Lower leg skin (tissue), 4 donors: ENCODE data around the gene CEACAM5. TPM values are rescaled to one million over a fixed set of nuclear protein-coding genes. Genes with fewer than 3 reads are reported as not detected.

Source experiments
- DNase-seq, 2 donors: peaks; one replicate each; pipeline ENCODE4 v3.0.0-alpha.2; 2019; ENCODE audit warnings: low spot score in 2 of 2
- H3K4me3 ChIP-seq: fragments of 200-600 bp; sonication (generic); 2 replicates; pipeline ENCODE4 v1.5.1; 2017; ENCODE audit warnings: mild to moderate bottlenecking, low read depth; ENCODE audit not compliant: poor library complexity, severe bottlenecking
- CTCF ChIP-seq, 3 donors: fragments of 450-650 bp; IDR thresholded peaks; one replicate each; pipeline ENCODE4 v1.5.1; 2016; ENCODE audit warnings: antibody characterized with exemption in 3 of 3, mild to moderate bottlenecking in 3 of 3, moderate library complexity in 2 of 3
- POLR2A ChIP-seq, 2 donors: fragments of 450-650 bp; IDR thresholded peaks; one replicate each; pipeline ENCODE4 v1.6.1; 2016 to 2017; ENCODE audit warnings: antibody characterized with exemption in 2 of 2, mild to moderate bottlenecking in 1 of 2, moderate library complexity in 1 of 2
- WGBS, 2 donors: methylation state at CpG; one replicate each; pipeline ENCODE4 v1.1.5; 2018; 5-methylcytosine and 5-hydroxymethylcytosine counted together
- intact Hi-C: fragments of 100-400 bp; cut with DNase I; formaldehyde crosslinking; loops from one replicate; pipeline ENCODE4 v1.15.0; 2023; ENCODE audit warnings: low total_unique reads
- total RNA-seq, 4 donors: library from RNA; depleted of rRNA; stranded (reverse); fragments of >200 nt; gene quantifications; one replicate each; pipeline ENCODE4 v1.1.0, GENCODE V29; 2016

Gene CEACAM5
- total RNA-seq, 4 donors from 2014 or later: 6.0 to 14.0 (median 9.1) TPM

DNA sequence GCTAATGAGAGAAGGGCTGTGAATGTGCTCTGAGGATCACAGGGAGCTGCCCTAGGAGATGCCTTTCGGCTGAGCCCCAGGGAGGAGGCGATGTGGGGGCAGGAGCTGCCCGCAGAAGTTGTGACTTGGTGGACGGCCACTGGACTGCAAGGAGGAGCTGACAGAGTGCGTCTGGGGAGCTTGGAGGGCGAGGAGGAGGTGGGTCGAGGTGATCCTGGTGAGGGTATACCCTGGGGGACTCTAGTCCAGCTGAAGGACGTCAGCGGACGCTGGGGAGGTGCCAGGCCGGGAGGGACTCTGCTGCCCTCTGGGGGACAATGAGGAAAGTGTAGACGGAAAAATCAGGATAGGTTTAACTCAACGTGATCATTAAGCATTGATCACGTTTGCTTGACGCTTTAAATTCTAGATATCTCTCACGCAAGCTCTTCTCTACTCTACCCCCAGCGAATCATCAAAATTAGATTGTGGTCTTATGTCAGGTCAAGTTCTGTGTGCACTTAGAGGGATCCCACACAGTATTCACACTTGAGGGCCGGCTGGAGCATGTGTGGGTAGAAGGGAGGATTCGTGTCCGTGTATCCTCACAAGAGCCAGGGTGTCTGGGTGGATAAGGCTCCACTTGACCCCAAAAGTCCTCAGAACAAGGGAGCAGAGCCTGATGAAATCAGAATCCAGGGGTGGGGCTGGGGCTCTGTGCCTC is 17.0 kb upstream of the CEACAM5 start:
- TF ChIP-seq CTCF (IDR thresholded peaks at IDR 0.05): no peak
- no peak for TF ChIP-seq POLR2A (IDR thresholded peaks at IDR 0.05)
- H3K4me3 ChIP-seq: no peak overlapping the region
- WGBS, 2 donors: 32 to 35% methylated on average over 20 of the region's 20 CpGs
- peak in 1 of 2 donors; percentile 68 for DNase-seq
- intact Hi-C loops: no loop called here

DNA sequence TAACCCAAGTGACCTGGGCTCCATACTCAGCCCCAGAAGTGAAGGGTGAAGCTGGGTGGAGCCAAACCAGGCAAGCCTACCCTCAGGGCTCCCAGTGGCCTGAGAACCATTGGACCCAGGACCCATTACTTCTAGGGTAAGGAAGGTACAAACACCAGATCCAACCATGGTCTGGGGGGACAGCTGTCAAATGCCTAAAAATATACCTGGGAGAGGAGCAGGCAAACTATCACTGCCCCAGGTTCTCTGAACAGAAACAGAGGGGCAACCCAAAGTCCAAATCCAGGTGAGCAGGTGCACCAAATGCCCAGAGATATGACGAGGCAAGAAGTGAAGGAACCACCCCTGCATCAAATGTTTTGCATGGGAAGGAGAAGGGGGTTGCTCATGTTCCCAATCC is 14.2 kb upstream of the CEACAM5 start:
- H3K4me3 ChIP-seq: no peak overlapping the region
- peak in 1 of 2 donors; percentile 10 for DNase-seq
- 40 to 61% methylated on average over 1 of the region's 1 CpG for WGBS, 2 donors
- TF ChIP-seq CTCF (IDR thresholded peaks at IDR 0.05) (no peak), POLR2A (IDR thresholded peaks at IDR 0.05) (no peak)
- intact Hi-C loops: no loop called here

- 66 to 74% methylated on average over 8 of the region's 8 CpGs for WGBS, 2 donors
- TF ChIP-seq CTCF (IDR thresholded peaks at IDR 0.05) (no peak), POLR2A (IDR thresholded peaks at IDR 0.05) (no peak)
- H3K4me3 ChIP-seq: no peak overlapping the region
- DNase-seq: peak in 1 of 2 donors; percentile 60
- intact Hi-C loops: no loop called here
Observed at GRCh38 chr19:41694831-41695635, 13.4 kb upstream of the CEACAM5 start.

DNA sequence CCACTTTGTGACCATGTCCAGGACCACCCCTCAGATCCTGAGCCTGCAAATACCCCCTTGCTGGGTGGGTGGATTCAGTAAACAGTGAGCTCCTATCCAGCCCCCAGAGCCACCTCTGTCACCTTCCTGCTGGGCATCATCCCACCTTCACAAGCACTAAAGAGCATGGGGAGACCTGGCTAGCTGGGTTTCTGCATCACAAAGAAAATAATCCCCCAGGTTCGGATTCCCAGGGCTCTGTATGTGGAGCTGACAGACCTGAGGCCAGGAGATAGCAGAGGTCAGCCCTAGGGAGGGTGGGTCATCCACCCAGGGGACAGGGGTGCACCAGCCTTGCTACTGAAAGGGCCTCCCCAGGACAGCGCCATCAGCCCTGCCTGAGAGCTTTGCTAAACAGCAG is 12.7 kb upstream of the CEACAM5 start:
- TF ChIP-seq CTCF (IDR thresholded peaks at IDR 0.05) (no peak), POLR2A (IDR thresholded peaks at IDR 0.05) (no peak)
- no peak overlapping the region for H3K4me3 ChIP-seq
- 58 to 60% methylated on average over 2 of the region's 2 CpGs for WGBS, 2 donors
- intact Hi-C loops: no loop called here
- peak in 1 of 2 donors; percentile 25 for DNase-seq

GRCh38 chr19:41696402-41697197 is 11.8 kb upstream of the CEACAM5 start:
- 59% methylated on average over 7 of the region's 7 CpGs for WGBS, 2 donors
- DNase-seq: peak in 1 of 2 donors; percentile 69
- intact Hi-C loops: no loop called here
- H3K4me3 ChIP-seq: no peak overlapping the region
- no peak for TF ChIP-seq CTCF (IDR thresholded peaks at IDR 0.05)
- no peak for TF ChIP-seq POLR2A (IDR thresholded peaks at IDR 0.05)
